ENCODE results near the gene CEP85L.

Gene CEP85L

DNA sequence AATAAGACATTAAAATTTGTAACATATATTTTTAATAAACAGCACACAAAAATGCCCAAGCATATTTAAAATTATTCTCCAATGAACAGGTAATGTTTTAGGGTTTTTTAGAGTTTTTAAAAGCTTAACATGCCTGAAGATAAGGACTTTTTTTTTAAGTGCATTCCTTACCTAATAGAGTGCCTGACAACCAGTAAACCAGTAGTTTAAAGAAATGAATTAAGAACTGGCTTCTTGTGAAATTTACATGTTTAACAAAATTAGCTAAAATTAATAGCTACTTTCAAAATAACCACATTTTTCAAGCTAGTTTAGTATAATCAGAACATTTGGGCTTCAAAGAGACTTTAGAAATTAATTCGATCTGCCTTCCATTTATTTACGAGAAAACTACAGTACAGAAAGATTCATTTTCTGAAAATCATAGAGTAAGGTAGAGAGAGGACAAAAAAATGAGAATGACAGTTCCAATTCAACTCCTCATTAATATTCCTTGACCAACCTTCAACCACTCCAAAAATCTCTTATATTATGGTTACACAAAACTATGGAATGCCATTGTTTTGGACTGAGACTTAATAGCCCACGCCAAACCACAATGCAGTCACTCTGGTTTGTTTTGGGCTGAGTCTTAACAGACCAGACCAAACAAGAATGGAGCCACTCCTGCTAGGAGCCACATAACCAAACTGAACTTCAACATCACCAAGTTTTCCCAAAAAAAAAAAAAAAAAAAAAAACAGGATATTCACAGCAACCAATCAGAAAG lies 109.0 kb downstream of the CEP85L start:
- DNase-seq (ENCODE audit: low read depth, low spot score) = no peak

DNA sequence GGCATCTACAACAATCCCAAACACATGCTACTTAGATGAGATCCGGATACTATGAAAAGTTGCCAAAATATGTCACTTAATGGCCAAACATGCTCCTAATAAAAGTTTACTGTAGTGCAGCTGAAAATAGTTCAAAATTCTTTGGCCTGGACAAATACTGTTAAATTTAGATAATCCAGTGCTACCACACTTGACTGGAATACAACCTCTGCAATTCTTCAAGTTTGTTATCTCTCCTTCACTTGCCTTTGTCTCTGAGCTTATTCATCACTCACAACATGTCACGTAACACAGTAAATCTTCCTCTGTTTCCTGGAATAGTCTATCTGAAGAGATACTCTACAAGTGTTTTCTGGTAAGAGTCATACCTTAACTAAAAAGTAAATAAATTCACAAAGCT lies 113.8 kb downstream of the CEP85L start:
- no peak for DNase-seq (ENCODE audit: low read depth, low spot score)

DNA sequence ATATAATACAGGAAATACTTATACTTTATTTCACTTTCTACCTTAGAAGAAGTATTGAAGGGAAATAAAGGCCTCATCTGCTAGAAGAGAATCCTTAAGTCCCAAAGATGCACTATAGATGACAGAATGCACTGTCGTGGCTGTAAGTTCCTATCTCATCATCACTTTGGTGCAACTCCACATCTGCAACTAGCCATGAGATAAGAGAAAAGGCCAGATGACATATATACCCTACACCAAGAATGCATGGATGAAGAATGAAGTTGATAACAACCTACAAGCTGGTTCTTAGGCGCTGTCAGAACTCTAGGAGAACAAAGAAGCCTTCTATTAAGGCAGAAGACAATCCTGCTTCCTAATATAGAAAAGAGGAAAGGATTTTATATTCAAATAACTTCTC lies 114.9 kb downstream of the CEP85L start:
- no peak for DNase-seq (ENCODE audit: low read depth, low spot score)

DNA sequence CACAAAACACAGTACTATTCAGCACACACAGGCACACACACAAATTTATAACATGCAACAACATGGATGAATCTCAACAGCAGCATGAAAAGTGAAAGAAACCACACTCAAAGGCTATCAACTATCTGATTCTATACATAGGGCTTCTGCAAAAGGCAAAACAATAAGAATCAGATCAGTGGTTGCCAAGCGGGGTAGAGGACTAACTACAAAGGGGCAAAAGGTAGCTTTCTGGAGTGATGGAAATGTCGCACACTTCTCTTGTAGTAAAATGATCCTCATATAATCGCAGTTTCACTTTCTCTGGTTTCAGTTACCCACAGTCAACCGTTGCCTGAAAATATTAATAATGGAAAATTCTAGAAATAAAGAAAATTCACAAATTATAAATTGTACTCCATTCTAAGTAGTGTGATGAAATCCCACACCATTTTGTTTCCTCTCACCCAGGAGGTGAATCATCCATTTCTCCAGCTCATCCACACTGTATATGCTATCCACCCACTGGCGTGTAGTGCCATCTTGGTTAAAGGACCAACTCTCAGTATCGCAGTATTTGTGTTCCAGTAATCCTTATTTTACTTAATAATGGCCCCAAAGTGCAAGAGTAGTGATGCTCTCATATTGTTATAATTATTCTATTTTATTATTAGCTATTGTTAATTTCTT lies 116.1 kb downstream of the CEP85L start:
- DNase-seq (ENCODE audit: low read depth, low spot score) = no peak

DNA sequence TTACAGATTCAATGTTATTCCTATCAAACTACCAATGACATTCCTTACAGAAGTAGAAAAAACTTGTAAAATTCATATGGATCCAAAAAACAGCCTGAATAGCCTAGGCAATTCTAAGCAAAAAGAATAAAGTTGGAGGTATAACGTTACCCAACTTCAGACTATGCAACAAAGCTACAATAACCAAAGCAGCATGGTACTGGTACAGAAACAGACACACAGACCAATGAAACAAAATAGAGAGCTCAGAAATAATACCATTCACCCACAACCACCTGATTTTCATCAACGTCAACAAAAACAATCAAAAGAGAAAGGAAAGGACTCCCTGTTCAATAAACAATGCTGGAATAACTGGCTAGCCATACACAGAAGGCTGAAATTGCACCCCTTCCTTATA lies 120.4 kb downstream of the CEP85L start:
- no peak for DNase-seq (ENCODE audit: low read depth, low spot score)

DNA sequence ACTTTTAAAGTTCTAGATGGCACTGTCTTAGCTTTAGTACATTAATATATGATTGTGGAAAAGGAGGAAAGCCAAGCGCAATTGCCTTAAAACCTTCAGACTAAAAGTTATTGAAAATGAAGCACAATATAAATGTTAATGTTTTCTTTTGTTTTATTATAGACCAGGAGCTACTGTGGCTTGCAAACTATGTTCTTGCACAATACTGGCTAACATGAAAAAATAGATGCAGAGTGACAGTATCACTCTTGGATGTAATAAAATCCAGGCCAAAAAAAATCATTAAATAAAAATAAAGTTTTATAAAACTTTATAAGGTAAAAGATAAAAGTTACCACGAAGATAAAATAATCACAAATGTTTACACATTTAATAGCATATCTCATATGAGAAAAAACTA lies 121.6 kb downstream of the CEP85L start:
- DNase-seq (ENCODE audit: low read depth, low spot score) = no peak

DNA sequence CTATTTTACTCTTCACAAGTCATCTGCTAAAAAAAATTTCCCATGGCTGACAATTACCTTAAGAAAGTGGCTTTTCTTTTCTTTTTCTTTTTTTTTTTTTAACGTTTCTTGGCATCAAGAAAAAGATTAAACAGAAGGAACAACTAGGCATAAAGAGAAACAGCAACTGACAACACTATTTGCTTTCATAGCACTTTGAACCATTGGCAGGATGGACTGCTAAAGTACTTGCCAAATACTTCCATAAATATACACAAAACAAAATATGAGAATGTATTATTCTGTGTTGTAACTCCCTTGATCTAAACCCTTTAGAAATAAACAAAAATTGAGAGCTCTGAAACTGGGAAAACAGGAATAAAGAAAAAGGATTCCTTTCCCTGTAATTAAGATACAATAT lies 123.3 kb downstream of the CEP85L start:
- DNase-seq (ENCODE audit: low read depth, low spot score) = no peak

DNA sequence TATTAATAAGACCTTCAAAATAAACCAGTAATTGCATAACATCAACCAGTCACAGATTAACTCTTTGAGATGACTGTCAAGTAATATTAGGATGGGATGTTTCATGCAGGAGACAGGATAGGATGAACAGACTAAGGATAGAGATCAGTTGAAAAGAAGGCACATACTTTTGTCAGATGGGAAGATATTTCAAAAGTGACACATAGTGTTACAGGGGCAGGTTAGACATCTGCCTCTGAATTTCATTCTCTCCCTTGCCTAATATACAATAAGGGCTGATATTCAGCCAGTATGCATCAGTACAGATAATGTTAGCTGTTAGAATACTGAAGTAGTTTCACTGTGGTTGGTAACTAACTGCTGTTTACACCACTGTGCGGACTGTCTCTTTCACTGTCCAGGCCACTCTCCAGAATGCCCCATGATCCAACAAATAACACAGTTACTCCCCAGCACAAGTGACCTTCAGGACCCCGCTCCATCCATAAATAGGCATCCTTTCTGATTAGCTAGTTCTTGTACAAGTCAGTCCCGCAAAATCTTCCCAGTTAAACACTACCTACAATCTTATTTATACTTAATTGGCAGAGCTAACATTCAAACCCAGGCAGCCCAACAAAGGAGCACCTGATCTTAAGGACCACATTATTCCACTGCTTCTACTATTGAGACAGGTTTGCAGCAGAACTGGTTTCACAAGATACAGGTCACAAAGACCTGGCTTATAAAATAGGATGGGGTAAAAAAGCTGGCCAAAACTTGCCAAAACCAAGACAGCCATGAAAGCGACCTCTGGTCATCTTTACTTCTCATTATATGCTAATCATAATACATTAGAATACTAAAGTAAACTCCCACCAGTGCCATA lies 125.2 kb downstream of the CEP85L start:
- no peak for DNase-seq (ENCODE audit: low read depth, low spot score)

DNA sequence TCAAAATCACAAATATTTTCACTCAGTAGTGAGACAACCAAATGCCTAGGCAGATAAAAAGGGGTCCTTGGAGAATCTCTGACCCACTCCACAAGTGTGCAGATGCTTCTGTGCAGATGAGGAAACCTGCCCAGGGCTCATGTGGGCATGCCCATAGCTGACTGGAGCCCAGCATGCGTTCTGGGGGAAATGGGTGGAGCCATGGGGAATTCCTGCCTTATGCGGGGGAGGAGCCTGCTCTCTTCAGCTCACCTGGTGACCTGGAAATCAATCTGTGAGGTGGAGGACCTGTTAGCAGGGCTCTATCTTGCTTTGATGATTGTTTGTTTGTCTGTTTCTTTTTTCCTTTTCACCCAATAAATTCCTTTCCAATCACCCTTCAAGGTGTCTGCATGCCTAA lies 126.7 kb downstream of the CEP85L start:
- DNase-seq (ENCODE audit: low read depth, low spot score) = no peak

DNA sequence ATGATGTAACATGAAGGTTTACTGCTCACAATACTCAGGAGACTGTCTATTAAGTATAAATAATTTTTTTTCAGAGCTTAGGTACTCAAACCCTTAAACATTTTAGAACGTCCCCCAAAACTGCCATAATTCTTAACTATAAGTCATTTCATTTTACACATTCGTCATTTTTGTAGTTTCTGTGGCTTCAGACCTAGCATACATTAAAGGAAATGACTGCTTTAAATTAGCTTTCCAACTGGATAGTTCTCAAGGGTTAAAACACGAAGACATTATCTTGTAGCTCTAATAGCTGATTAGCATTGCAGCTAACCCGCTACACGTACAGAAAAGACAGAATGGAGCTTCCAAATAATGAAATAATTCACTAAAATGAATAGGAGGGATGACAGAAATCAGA lies 128.2 kb downstream of the CEP85L start:
- DNase-seq (ENCODE audit: low read depth, low spot score) = no peak

DNA sequence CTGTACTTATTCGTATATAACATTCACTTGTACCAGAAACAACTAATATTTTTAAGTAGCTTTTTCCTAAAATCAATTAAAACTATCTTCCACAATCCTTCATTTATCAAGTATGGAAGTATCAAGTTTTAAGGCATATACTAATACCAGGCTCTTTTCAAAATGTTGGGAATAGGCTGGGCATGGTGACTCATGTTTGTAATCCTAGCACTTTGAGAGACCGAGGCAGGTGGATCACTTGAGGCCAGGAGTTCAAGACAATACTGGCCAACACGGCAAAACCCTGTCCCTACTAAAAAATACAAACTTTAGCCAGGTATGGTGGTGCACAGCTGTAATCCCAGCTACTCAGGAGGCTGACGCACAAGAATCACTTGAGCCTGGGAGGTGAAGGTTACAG lies 129.0 kb downstream of the CEP85L start:
- no peak for DNase-seq (ENCODE audit: low read depth, low spot score)

DNA sequence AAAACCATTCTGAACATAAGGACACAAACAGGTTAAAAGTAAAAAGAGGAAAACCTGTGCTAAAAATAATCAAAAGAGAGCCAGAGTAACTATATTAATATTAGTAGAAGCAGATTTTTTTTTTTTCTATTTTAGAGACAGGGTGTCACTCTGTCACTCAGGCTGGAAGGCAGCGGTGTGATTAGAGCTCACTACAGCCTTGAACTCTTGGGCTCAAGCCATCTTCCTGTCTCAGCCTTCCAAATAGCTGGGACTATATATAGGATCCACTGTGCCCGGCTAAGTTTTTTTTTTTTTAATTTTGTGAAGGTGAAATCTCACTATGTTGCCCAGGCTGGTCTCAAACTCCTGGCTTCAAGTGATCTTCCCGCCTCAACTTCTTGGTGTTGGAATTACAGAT lies 136.7 kb downstream of the CEP85L start:
- no peak for DNase-seq (ENCODE audit: low read depth, low spot score)

DNA sequence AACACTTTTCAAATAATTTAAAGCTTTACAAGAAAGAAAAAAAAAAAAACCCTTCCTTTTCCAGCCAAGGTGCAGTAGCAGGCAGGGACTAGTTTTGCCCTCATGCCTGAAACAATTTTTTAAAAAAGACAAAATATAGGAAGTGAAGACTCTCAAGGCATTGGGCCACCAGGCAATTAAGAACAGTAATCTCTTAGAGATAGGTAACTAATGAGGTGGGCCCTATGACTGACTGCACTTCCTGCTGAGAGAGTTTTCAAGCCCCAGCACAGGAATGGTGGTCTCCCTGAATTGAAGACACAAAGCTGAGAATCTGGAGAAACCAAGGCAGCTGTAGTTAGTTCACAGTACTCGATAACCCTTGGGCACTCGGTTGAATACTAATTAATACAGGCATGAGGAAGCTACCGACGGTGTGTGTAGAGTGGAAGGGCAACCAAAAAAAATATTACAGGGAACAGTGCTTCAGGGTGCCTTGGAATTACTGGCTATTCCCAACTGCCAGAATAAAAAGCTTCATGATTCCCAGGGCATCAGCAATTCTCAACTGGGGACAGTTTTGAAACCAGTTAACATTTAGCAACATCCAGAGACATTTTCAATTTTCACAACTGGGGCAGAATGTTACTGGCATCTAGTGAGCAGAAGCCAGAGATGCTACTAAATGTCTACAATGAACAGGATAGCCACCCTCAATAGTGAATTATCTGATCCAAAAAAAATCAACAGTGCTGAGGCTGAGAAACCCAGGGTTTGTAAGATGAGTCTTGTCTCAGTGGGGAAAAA lies 139.3 kb downstream of the CEP85L start:
- DNase-seq (ENCODE audit: low read depth, low spot score) = no peak

DNA sequence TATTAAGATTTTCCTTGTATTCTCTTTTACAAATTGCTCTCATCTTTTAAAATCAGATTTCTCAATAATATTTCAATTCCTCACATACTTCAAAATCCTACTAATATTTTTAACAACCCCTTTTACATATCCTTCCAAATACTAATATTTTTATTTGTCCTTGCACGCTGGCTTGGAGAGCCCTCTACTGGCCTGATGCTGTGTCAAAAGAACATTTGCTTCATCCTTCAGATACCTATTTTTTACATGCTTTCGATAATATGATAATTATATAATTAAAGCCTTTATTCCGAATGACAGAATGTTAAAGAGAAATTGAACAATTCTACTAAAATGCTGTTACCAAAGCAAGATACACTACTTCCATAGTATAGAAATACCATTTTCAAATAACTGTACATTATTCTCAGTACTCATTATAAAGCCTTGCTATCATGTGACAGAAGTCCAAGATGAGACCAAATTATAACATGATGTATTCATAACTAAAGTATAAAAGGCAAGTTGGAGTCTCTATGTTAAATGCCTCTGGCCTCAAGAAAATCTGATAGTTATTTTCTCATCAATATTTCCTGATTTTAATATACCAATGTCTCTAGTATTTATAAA lies 142.3 kb downstream of the CEP85L start:
- no peak for DNase-seq (ENCODE audit: low read depth, low spot score)

DNA sequence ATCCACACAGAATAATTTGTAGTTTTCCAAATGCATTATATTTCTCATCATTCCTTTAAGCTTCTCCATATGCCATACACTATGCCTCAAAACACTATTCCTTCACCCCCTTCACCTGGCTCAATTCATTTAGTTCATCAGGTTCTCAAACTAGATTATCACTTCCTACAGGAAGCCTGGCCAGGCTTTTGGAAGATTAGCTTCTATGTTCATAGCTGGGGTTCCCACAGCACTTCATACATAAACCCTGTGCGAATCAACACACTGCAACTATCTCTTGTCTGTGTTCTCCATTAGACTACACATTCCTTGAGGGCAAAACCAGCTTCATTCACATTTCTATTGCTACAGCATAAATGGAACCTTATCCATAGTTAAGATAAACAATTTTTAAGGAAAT lies 143.8 kb downstream of the CEP85L start:
- no peak for DNase-seq (ENCODE audit: low read depth, low spot score)

DNA sequence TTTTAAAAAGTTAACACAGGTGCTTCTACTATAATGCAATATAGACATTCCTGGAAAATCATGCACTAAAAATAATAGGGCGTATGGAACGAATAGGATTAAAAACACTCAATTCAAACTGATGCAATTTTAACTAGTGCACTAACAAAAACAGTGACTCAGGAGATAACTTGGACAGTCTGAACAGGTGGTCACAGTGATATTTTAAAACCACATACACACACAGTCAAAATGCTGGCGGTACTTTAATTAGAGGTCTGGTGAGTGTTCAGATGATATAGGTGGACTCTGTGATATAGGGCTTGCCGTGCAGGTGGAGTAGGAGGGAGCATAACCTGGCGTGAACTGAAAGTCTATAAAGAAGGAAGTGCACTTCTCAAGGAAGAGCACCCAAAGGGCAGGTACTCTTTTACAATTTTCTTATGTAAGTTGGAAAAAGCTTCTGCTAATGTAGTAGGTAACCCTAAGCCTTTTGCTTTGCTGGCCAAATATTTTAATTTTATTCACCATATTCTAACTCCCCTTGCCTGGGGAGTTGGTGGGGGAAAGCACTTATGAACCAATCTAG lies 145.2 kb downstream of the CEP85L start:
- DNase-seq (ENCODE audit: low read depth, low spot score) = no peak

DNA sequence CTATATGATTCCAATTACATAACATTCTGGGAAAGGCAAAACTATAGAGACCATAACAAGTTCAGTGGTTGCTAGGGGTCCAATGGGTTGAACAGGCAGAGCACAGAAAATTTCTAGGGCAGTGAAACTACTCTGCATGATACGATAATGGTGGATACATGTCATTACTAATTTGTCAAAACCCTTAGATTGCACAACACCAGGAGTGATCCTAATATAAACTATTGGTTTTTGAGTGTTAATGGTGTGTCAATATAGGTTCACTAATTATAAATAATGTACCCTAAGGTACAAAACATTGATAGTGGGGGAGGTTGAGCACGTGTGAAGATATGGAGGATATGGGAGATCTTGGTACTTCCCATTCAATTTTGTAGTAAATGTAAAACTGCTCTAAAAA lies 145.7 kb downstream of the CEP85L start:
- no peak for DNase-seq (ENCODE audit: low read depth, low spot score)

DNA sequence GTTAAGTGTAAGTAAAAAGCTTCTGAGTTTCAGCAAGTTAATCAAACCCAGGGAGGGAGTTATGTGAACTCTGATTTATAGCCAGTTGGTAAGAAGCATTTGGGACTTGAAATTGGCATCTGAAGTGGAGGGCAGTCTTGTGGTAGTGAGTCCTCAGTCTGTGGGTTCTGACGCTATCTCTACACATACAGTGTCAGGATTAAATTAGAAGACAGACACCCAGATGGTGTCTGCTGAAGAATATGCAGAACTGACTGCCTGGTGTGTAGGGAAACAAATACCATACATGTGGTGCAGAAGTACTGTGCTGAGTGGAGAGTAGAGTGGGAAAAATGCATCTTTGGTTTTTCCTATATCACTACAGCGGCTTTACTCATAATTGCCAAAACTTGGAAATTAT lies 146.8 kb downstream of the CEP85L start:
- no peak for DNase-seq (ENCODE audit: low read depth, low spot score)

DNA sequence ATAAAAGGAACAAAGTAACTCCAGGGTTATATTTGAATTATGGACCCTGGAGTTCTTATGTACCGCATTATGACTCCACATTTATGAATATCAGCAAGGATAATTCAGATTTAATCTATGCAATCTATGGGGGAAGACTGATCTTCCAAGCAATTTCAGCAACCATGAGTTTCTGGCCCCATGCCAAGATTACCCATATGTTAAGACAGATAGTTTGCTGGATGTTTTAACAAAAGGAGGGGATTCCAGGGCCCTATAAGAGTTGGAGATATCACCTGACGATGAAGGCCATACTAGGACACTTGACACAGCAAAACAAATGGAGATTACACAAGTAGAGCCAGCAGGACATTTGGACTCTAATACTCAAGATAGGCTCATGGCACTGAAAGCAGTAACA lies 149.2 kb downstream of the CEP85L start:
- DNase-seq (ENCODE audit: low read depth, low spot score) = no peak

DNA sequence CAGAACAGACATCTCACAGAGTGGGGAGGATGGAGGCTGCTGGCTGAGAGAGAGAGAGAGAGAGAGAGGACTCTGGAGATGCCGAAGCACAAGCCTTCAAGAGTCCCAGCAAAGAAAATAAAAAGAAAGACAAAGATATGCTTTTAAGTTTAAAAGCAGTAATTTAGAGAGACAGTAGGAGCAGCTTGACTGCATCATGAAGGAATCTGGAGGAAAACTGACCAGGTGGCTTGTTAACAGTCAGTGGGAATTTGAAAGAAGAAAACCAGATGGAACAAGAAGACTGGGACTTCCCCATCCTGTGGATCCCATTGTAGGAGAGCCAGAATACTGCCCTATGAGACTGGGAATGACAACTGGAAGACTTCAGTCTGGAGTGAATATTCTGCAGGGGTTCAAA lies 149.6 kb downstream of the CEP85L start:
- DNase-seq (ENCODE audit: low read depth, low spot score) = no peak

DNA sequence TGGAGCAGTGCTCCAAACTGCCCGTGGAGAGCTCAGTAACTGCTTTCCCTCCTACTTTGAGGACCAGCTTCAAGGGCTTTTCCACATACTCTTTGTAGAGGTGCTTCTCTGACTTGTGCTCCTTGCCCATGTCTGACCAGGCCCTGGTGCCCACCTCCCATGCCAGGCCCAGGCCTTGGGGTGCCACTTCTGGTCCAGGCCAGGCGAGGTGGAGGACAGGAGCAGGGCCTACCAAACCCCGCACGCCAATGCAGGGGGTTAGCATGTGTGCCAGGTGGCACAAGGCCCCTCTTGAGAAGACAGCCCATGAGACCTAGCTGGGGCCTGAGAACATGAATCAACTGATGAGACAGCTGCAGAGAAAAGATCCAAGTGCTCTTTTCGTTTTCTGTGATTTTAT lies 150.3 kb downstream of the CEP85L start:
- DNase-seq (ENCODE audit: low read depth, low spot score) = no peak

All from iPS DF 19.7 (cell line).